ENCODE results near the gene KATNB1.

Gene KATNB1

GRCh38 chr16:57761957-57762356, 26.4 kb downstream of the KATNB1 start:
- no peak for TF ChIP-seq CTCF (IDR thresholded peaks at IDR 0.05; ENCODE audit: borderline replicate concordance, insufficient read depth, low read depth, low read length)
- no peak overlapping the region for H3K4me3 ChIP-seq (ENCODE audit: low read depth, low read length)

- no peak for TF ChIP-seq CTCF (IDR thresholded peaks at IDR 0.05; ENCODE audit: borderline replicate concordance, insufficient read depth, low read depth, low read length)
- no peak overlapping the region for H3K4me3 ChIP-seq (ENCODE audit: low read depth, low read length)
Measured at GRCh38 chr16:57762365-57763040, 26.9 kb downstream of the KATNB1 start.

DNA sequence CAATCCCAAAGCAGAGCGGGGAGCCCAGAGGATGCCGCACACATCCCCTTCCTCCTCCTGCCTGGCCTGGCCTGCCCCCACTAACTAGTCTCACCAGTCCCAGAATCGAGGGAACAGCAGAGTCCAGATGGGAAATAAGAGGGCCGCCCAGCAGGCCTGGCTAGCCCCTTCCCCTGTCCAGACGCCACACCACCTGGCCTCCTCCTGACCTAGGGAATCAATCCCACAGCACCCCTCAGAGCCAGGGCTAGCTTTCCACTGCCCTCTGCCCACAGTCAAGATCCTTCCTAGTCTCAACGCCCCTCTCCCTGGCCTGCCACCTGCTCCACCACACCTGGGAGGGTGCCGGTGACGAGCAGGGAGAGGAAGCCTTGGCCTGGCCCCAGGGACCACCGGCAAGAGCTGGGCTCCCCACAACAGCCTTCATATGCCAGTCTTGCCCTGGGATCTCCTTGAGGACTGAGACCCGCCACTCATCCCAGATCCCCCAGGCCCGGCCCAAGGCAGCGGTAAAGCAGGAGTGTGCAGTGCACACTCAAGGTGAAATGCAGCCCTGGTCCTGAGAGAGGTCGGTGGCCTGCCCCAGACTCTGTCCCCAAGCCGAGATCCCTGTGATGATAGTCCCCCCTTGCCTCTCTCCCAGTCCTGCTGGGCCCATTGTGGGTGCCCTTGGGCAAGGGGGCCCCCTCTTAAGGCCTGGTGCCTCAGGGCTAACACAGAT, 27.9 kb downstream of the KATNB1 start:
- TF ChIP-seq CTCF (IDR thresholded peaks at IDR 0.05; ENCODE audit: borderline replicate concordance, insufficient read depth, low read depth, low read length) = no peak
- H3K4me3 ChIP-seq (ENCODE audit: low read depth, low read length) = no peak overlapping the region

GRCh38 chr16:57764006-57764340, 28.4 kb downstream of the KATNB1 start:
- no peak overlapping the region for H3K4me3 ChIP-seq (ENCODE audit: low read depth, low read length)
- no peak for TF ChIP-seq CTCF (IDR thresholded peaks at IDR 0.05; ENCODE audit: borderline replicate concordance, insufficient read depth, low read depth, low read length)

DNA sequence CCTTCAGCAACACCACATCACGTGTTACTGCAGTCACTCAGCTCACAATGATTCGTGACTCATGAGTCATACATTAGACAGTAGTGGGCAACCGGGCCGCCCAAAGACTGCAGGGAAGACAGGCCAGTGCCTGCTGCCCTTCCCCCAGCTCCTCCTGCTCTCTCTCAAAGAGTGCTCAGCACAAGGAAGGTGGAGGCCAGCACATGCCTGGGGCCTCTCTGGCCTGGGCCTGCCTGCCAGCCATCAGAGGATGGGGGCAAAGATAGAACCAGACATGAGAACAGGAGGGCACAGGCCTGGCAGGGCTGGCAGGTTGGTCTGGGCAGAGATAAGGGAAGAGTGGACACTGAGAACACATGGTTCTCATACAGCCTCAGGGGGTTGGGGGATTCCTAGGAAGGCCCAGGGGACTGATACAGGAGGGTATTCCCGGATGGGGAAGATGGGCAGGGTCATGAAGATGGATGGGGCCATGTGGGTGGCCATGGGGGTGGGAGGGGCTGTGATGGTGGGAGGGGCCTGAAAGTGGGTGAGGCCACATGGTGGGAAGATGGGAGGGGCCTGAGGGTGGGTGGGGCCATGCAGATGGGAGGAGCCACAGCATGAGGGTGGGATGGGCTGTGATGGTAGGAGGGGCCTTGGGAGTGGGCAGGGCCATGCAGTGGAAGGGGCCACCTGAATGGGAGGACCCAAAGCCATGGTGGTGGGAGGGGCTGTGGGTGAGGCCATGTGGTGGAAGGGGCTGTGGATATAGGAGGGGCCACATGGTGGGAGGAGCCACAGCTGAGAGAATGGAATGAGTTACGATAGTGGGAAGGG, 29.0 kb downstream of the KATNB1 start:
- H3K4me3 ChIP-seq (ENCODE audit: low read depth, low read length) = no peak overlapping the region
- no peak for TF ChIP-seq CTCF (IDR thresholded peaks at IDR 0.05; ENCODE audit: borderline replicate concordance, insufficient read depth, low read depth, low read length)

DNA sequence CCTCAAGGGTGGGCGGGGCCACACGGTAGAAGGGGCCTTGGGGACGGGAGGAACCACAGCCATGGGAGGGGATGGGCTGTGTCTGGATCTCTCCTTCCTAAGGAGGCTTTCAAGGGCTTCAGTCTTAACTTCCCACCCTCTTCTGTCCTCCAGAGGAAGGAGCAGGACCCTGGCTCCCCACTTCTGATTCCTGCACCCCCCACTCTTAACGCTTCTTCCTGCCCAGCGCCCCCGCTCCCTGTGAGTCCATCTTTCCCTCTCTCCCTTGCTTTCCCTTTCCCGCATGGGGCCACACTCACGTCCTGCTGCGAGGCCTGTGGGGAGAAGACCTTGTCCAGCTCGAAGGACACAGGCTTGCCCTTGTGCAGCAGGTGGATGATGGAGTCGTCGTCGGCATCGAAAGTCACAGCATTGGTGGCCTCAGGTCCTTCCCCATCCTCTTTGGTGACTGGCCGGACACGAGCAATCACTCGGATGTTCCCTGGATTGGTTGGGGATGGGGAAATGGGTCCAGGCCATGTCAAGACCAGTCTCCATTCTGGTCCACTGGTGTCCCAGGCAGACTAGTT, 29.7 kb downstream of the KATNB1 start:
- no peak for TF ChIP-seq CTCF (IDR thresholded peaks at IDR 0.05; ENCODE audit: borderline replicate concordance, insufficient read depth, low read depth, low read length)

More for the DNA sequence above, 29.7 kb downstream of the KATNB1 start:
- no peak overlapping the region for H3K4me3 ChIP-seq (ENCODE audit: low read depth, low read length)
